CD4-positive, alpha-beta T cell (primary cell): ENCODE data around the gene ATP11A. TPM values are rescaled to one million over a fixed set of nuclear protein-coding genes. Genes with fewer than 3 reads are reported as not detected.

Experiments used
- ATAC-seq: fragments of 200-7000 bp; cut with Tn5 transposase; one replicate; pipeline ENCODE4 v1.10.0; 2022; ENCODE audit warnings: mild to moderate bottlenecking; ENCODE audit not compliant: poor library complexity
- CTCF ChIA-PET: fragments of 350-600 bp; sonication (Branson Sonifier 250); formaldehyde crosslinking; loops from one replicate; lab custom pipeline; 2021; ENCODE audit warnings: antibody characterized with exemption, inconsistent platforms; lab: Charles Lee
- POLR2A ChIA-PET: fragments of 350-600 bp; sonication (Branson Sonifier 250); formaldehyde crosslinking; loops from one replicate; lab custom pipeline; 2021; ENCODE audit warnings: antibody characterized with exemption, inconsistent platforms; lab: Charles Lee
- DNase-seq, 14 experiments: peaks; one replicate each; pipeline ENCODE4 v3.0.0-alpha.2; 2013 to 2020; ENCODE audit warnings: mixed read lengths in 2 of 14
- H3K27ac ChIP-seq, 2 donors: one replicate each; pipeline versions ENCODE4 v1.5.1 to v1.7.0; 2013; ENCODE audit warnings: low read length in 2 of 2, low read depth in 1 of 2, mild to moderate bottlenecking in 1 of 2
- H3K27me3 ChIP-seq, 2 experiments: 1 replicate in 1 of 2; 2 replicates in 1 of 2; pipeline versions ENCODE4 v1.6.1 to v1.7.0; 2013; ENCODE audit warnings: low read length in 2 of 2, control low read depth in 1 of 2, mild to moderate bottlenecking in 1 of 2, moderate library complexity in 1 of 2; ENCODE audit not compliant: insufficient read depth in 2 of 2, control insufficient read depth in 1 of 2
- H3K36me3 ChIP-seq: one replicate; pipeline ENCODE4 v1.6.1; 2013; ENCODE audit warnings: low read length, control low read depth; ENCODE audit not compliant: insufficient read depth
- H3K4me1 ChIP-seq: one replicate; pipeline ENCODE4 v1.6.1; 2013; ENCODE audit warnings: low read length, control low read depth; ENCODE audit not compliant: insufficient read depth
- H3K4me3 ChIP-seq: one replicate; pipeline ENCODE4 v1.5.1; 2013; ENCODE audit warnings: mild to moderate bottlenecking, low read length, moderate library complexity
- H3K9me3 ChIP-seq, 2 experiments: 1 replicate in 1 of 2; 2 replicates in 1 of 2; pipeline versions ENCODE4 v1.6.1 to v1.7.0; 2013; ENCODE audit warnings: low read length in 2 of 2, mild to moderate bottlenecking in 2 of 2, control low read depth in 1 of 2, moderate library complexity in 1 of 2; ENCODE audit not compliant: control insufficient read depth in 1 of 2, insufficient read depth in 1 of 2
- H3K27ac Mint-ChIP-seq: one replicate; pipeline ENCODE4 v1.8.0; 2020; ENCODE audit warnings: mixed read lengths
- H3K27me3 Mint-ChIP-seq: one replicate; pipeline ENCODE4 v1.8.0; 2021; ENCODE audit warnings: mixed read lengths
- H3K36me3 Mint-ChIP-seq: one replicate; pipeline ENCODE4 v1.8.0; 2021; ENCODE audit warnings: low read depth, mixed read lengths
- H3K4me1 Mint-ChIP-seq: one replicate; pipeline ENCODE4 v1.8.0; 2021; ENCODE audit warnings: low read depth, mixed read lengths
- H3K4me3 Mint-ChIP-seq: one replicate; pipeline ENCODE4 v1.8.0; 2020; ENCODE audit warnings: mild to moderate bottlenecking, mixed read lengths
- H3K9me3 Mint-ChIP-seq: one replicate; pipeline ENCODE4 v1.8.0; 2020; ENCODE audit warnings: mixed read lengths
- intact Hi-C, 2 experiments: fragments of 100-400 bp; cut with DNase I in 1 of 2; cut with micrococcal nuclease in 1 of 2; formaldehyde crosslinking; loops; one replicate each; pipeline versions ENCODE4 v1.15.1 to v1.9.0; 2023 to 2025; cut with DNase I, micrococcal nuclease
- total RNA-seq, 174 experiments: library from RNA in 2 of 174; stranded (reverse) in 2 of 174; gene quantifications; one replicate each; pipeline ENCODE4 v1.2.3 and lab custom pipeline; 2021 to 2026
- TF ChIP-seq, protein P1 (sequence below): fragments of 200-600 bp; IDR thresholded peaks from one replicate; pipeline ENCODE4 v1.8.0; 2022; ENCODE audit warnings: antibody characterized with exemption, mild to moderate bottlenecking

Gene ATP11A
- total RNA-seq, 2 experiments from 2014 or later: 56.7 to 66.8 TPM

DNA sequence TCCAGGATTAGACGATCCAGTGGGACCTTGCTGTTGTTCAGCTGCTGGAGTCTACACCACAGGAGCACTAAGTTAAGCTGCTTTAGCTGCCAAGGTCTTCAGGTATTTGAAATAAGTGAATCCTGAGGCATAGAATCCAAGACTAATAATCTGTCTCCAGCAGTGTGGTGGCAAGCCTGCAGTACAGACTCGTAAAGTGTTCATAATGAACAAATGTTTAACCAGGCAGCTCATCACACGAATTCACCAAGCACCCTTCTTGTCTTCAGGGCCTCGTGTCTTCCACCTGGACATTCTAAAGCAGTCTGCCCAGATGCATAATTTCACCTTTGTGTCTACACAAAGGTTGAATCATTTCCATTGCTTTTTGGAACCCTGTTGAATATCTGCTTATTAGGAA lies 5.3 kb downstream of the ATP11A start:
- Histone ChIP-seq H3K4me1 (peaks cover 37% of the 10 kb centered on the region), H3K27me3 (no peaks in the 10 kb centered on the region), H3K9me3 (no peaks in the 10 kb centered on the region), H3K27ac (no peak overlapping the region), H3K36me3 (peaks cover 2% of the 10 kb centered on the region), H3K4me3 (no peak overlapping the region)
- no peaks in the 10 kb centered on the region for H3K9me3 Mint-ChIP-seq
- no peaks in the 10 kb centered on the region for H3K27me3 Mint-ChIP-seq
- intact Hi-C loops: no loop called here
- H3K4me3 Mint-ChIP-seq: no peak overlapping the region
- ChIA-PET POLR2A (no interaction called here), CTCF (no interaction called here)
- no peak for DNase-seq
- H3K36me3 Mint-ChIP-seq: peaks cover 4% of the 10 kb centered on the region
- peaks cover 63% of the 10 kb centered on the region for H3K4me1 Mint-ChIP-seq
- TF ChIP-seq, protein P1, sequence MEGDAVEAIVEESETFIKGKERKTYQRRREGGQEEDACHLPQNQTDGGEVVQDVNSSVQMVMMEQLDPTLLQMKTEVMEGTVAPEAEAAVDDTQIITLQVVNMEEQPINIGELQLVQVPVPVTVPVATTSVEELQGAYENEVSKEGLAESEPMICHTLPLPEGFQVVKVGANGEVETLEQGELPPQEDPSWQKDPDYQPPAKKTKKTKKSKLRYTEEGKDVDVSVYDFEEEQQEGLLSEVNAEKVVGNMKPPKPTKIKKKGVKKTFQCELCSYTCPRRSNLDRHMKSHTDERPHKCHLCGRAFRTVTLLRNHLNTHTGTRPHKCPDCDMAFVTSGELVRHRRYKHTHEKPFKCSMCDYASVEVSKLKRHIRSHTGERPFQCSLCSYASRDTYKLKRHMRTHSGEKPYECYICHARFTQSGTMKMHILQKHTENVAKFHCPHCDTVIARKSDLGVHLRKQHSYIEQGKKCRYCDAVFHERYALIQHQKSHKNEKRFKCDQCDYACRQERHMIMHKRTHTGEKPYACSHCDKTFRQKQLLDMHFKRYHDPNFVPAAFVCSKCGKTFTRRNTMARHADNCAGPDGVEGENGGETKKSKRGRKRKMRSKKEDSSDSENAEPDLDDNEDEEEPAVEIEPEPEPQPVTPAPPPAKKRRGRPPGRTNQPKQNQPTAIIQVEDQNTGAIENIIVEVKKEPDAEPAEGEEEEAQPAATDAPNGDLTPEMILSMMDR: no peak
- no peak for ATAC-seq
- no peak overlapping the region for H3K27ac Mint-ChIP-seq

DNA sequence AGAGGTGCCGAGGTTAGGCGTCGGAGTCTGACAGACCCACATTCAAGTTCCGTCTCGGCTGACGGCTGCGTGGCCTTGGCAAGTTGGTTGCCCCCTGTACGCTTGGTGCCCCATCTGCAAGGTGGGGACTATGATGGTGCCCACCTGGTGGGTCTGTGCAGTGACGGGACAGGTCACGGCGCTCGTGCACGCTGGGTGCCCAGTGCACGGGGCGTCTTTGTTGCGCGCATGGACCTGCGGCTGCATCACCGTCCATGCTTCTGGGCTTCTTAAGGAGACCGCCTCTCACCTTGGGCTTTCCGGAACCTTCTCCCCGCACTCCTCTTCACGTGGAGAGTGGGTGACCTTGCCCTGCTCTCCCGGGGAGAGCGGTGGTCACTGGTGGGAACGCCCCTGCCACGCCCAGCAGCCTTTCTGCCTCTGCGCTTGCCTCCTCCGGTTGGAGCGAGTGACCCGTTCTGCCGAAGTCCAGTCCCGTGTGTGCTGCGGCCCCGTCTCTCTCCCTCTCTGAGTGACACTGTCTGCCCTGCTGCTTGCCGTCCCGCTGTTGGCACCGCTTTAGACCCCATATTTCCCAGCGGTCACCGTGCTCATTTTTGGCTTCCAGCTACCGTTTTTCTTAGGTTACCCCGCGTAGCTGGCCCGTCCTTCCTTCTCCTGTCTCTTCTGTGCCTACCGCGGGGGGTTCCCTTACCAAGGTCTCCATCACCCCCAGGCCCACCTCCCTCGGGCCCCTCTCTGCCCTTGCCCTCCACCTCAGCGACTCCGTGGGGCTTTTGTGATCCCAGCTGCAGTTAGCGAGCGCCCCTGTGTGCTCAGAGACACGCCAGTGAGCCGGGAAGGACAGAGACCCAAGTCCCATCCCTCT lies 6.4 kb downstream of the ATP11A start:
- Histone ChIP-seq H3K36me3 (peaks cover 4% of the 10 kb centered on the region), H3K9me3 (no peaks in the 10 kb centered on the region), H3K4me3 (no peak overlapping the region), H3K27me3 (no peaks in the 10 kb centered on the region), H3K27ac (no peak overlapping the region), H3K4me1 (peaks cover 32% of the 10 kb centered on the region)
- H3K9me3 Mint-ChIP-seq: no peaks in the 10 kb centered on the region
- CTCF ChIA-PET: no interaction called here
- H3K27ac Mint-ChIP-seq: no peak overlapping the region
- no peaks in the 10 kb centered on the region for H3K27me3 Mint-ChIP-seq
- TF ChIP-seq, protein P1: no peak
- ATAC-seq: no peak
- H3K4me1 Mint-ChIP-seq: peaks cover 58% of the 10 kb centered on the region
- DNase-seq: peak in 1 of 14 experiments; percentile 21
- POLR2A ChIA-PET: no interaction called here
- intact Hi-C loops: no loop called here
- peaks cover 4% of the 10 kb centered on the region for H3K36me3 Mint-ChIP-seq
- H3K4me3 Mint-ChIP-seq: no peak overlapping the region

DNA sequence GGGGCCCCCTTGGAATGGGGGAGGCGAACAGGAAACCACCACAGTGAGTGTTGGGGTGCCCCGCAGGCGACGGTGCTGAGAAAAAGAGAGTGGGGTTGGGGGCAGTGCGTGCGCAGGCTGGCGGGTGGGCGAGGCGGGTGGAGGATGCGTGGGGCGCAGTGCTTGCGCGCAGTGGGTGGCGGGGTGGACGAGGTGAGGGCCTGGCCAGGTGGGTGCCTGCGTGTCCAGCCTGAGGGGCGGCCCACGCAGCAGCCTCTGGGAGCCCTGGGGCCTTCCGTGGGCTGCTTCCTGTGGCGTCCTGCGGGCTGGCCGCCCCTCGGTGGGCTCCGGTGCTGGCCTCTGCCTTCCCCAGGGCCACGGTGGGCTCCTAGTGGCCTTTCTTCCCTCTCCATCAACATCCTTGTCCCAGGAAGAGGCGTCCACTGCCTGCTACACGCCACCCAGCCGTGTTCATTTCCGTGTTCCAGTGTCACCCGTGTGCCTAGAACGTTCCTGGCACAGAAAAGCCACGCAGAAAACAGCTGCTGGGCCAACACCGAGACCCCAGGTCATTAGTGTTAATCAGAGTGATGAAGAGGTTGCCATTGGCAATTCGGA lies 7.1 kb downstream of the ATP11A start:
- peaks cover 50% of the 10 kb centered on the region for H3K4me1 Mint-ChIP-seq
- Histone ChIP-seq H3K4me3 (no peak overlapping the region), H3K4me1 (peaks cover 25% of the 10 kb centered on the region), H3K36me3 (peaks cover 5% of the 10 kb centered on the region), H3K9me3 (no peaks in the 10 kb centered on the region), H3K27me3 (no peaks in the 10 kb centered on the region), H3K27ac (no peak overlapping the region)
- peaks cover 4% of the 10 kb centered on the region for H3K36me3 Mint-ChIP-seq
- ATAC-seq (no peak), DNase-seq (peak in 2 of 14 experiments; percentile 3 to 23)
- TF ChIP-seq, protein P1: no peak
- ChIA-PET POLR2A (no interaction called here), CTCF (no interaction called here)
- no peaks in the 10 kb centered on the region for H3K27me3 Mint-ChIP-seq
- H3K27ac Mint-ChIP-seq: no peak overlapping the region
- no peaks in the 10 kb centered on the region for H3K9me3 Mint-ChIP-seq
- intact Hi-C loops: no loop called here
- H3K4me3 Mint-ChIP-seq: no peak overlapping the region
